HEK293T (cell line): ENCODE data around the gene FAIM.

Experiments used
- CTCF ChIA-PET: fragments of 350-600 bp; formaldehyde crosslinking; extraction: SDS; loops from one replicate; lab custom pipeline; 2021; ENCODE audit warnings: antibody characterized with exemption, inconsistent platforms; lab: Yijun Ruan, JAX
- POLR2A ChIA-PET: fragments of 350-600 bp; formaldehyde crosslinking; extraction: SDS; loops from one replicate; lab custom pipeline; 2020; ENCODE audit warnings: antibody characterized with exemption, inconsistent platforms; lab: Yijun Ruan, JAX
- DNase-seq: peaks from one replicate; pipeline ENCODE4 v3.0.0; 2012; ENCODE audit warnings: mixed read lengths; ENCODE audit errors: extremely low spot score
- ARNT ChIP-seq: fragments of 450-650 bp; IDR thresholded peaks from 2 replicates; pipeline ENCODE4 v1.6.1; 2017; ENCODE audit warnings: mild to moderate bottlenecking
- BHLHE40 ChIP-seq: fragments of 450-650 bp; IDR thresholded peaks from 2 replicates; pipeline ENCODE4 v1.6.1; 2016; ENCODE audit warnings: mild to moderate bottlenecking, moderate library complexity, borderline replicate concordance
- CTBP1 ChIP-seq: fragments of 450-650 bp; IDR thresholded peaks from 2 replicates; pipeline ENCODE4 v1.6.1; 2016; ENCODE audit warnings: borderline replicate concordance
- ELF4 ChIP-seq: fragments of 450-650 bp; IDR thresholded peaks from 2 replicates; pipeline ENCODE4 v1.6.1; 2017; ENCODE audit warnings: antibody characterized with exemption
- FOXA1 ChIP-seq: fragments of 450-650 bp; IDR thresholded peaks from 2 replicates; pipeline ENCODE4 v1.6.1; 2016; ENCODE audit warnings: mild to moderate bottlenecking
- FOXK2 ChIP-seq: fragments of 450-650 bp; IDR thresholded peaks from 2 replicates; pipeline ENCODE4 v1.6.1; 2016; ENCODE audit warnings: mild to moderate bottlenecking
- FOXM1 ChIP-seq: fragments of 450-650 bp; IDR thresholded peaks from 2 replicates; pipeline ENCODE4 v1.6.1; 2017; ENCODE audit warnings: mild to moderate bottlenecking, borderline replicate concordance
- HDGF ChIP-seq: fragments of 450-650 bp; IDR thresholded peaks from 2 replicates; pipeline ENCODE4 v1.6.1; 2017; ENCODE audit warnings: antibody characterized with exemption, borderline replicate concordance
- L3MBTL2 ChIP-seq: fragments of 450-650 bp; conservative IDR thresholded peaks from 2 replicates; pipeline ENCODE4 v1.6.1; 2016; ENCODE audit warnings: mild to moderate bottlenecking
- LEF1 ChIP-seq: fragments of 450-650 bp; IDR thresholded peaks from 2 replicates; pipeline ENCODE4 v1.6.1; 2017; ENCODE audit warnings: mild to moderate bottlenecking, borderline replicate concordance
- NFRKB ChIP-seq: fragments of 450-650 bp; IDR thresholded peaks from 2 replicates; pipeline ENCODE4 v1.6.1; 2016; ENCODE audit warnings: mild to moderate bottlenecking, moderate library complexity
- SP1 ChIP-seq: fragments of 450-650 bp; IDR thresholded peaks from 2 replicates; pipeline ENCODE4 v1.6.1; 2017
- SUZ12 ChIP-seq: fragments of 450-650 bp; IDR thresholded peaks from 2 replicates; pipeline ENCODE4 v1.6.1; 2016; ENCODE audit warnings: mild to moderate bottlenecking
- TARDBP ChIP-seq: fragments of 450-650 bp; IDR thresholded peaks from 2 replicates; pipeline ENCODE4 v1.6.1; 2016
- ZNF384 ChIP-seq: fragments of 450-650 bp; IDR thresholded peaks from 2 replicates; pipeline ENCODE4 v1.6.1; 2016
- TF ChIP-seq, protein P1 (sequence below): fragments of 450-650 bp; IDR thresholded peaks from 2 replicates; pipeline ENCODE4 v1.6.1; 2016

Gene FAIM

DNA sequence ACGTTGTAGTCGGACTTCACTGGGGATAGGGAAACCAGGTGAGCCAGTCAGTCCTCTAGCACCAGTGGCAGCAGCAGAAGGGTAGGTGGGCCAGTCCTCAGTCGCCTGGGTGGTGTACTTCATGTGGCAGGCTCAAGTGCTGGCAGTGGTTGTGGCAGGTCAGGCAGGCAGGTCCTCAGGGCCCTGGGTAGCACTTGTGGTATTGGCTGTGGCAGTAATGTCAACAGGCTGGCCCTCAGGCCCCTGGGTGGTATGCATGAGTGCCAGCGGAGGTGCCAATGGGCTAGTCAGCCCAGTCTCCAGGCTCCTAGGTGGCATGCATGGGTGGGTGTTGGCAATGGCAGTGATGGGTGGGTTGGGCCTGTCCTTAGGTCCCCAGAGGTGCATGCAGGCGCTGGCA, 40.6 kb downstream of the FAIM start:
- POLR2A ChIA-PET, result no interaction called here
- TF ChIP-seq SP1 (no peak), ZNF384 (no peak), FOXA1 (no peak), BHLHE40 (no peak)
- TF ChIP-seq, protein P1, sequence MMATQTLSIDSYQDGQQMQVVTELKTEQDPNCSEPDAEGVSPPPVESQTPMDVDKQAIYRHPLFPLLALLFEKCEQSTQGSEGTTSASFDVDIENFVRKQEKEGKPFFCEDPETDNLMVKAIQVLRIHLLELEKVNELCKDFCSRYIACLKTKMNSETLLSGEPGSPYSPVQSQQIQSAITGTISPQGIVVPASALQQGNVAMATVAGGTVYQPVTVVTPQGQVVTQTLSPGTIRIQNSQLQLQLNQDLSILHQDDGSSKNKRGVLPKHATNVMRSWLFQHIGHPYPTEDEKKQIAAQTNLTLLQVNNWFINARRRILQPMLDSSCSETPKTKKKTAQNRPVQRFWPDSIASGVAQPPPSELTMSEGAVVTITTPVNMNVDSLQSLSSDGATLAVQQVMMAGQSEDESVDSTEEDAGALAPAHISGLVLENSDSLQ, result no peak

GRCh38 chr3:138653567-138653966, 45.0 kb downstream of the FAIM start:
- ChIA-PET CTCF (no interaction called here), POLR2A (no interaction called here)
- TF ChIP-seq ELF4 (no peak), FOXM1 (no peak), CTBP1 (no peak), NFRKB (no peak), BHLHE40 (no peak), TARDBP (no peak), HDGF (no peak), ARNT (no peak), SP1 (no peak), L3MBTL2 (no peak), FOXK2 (no peak), SUZ12 (no peak), ZNF384 (no peak), FOXA1 (no peak), LEF1 (no peak)
- TF ChIP-seq, protein P1, result no peak
- no peak for DNase-seq

More for the DNA sequence above, 40.6 kb downstream of the FAIM start:
- no peak for DNase-seq
- CTCF ChIA-PET, result no interaction called here

GRCh38 chr3:138657508-138657907, 48.9 kb downstream of the FAIM start:
- POLR2A ChIA-PET, result no interaction called here
- DNase-seq, result no peak
- CTCF ChIA-PET, result no interaction called here

DNA sequence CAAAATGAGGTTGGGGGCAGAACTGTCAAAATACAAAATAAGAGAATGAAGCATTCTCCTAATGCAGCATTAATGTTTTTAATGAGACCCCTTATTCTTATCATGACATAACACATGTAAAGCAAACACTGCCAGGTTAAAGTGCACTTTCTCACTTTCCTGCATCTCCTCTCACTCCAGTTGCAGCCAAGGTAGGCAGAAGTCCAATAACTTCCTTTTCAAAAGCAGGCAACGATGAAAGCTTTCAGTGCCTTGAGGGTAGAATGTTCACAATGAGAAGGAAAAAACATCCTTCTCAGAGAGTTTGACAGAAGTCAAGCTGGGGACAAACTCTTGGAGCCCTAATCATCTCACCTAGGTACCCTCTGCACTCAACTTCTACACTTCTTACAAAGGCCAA, 59.5 kb downstream of the FAIM start:
- TF ChIP-seq FOXK2, result no peak
- TF ChIP-seq FOXM1, result no peak
- no peak for TF ChIP-seq TARDBP
- no peak for TF ChIP-seq HDGF
- TF ChIP-seq SUZ12, result no peak
- TF ChIP-seq ELF4, result no peak
- TF ChIP-seq CTBP1, result no peak
- no peak for TF ChIP-seq ARNT
- no peak for TF ChIP-seq LEF1
- no peak for TF ChIP-seq FOXA1
- no peak for TF ChIP-seq L3MBTL2
- no peak for TF ChIP-seq BHLHE40
- TF ChIP-seq, protein P1, result no peak
- no peak for TF ChIP-seq ZNF384
- no peak for TF ChIP-seq NFRKB
- TF ChIP-seq SP1, result no peak
- no peak for DNase-seq
- POLR2A ChIA-PET, result no interaction called here
- CTCF ChIA-PET, result interaction anchor here (0.6 kb wide), 1 partner anchor 251 kb away, joined by 5 read pairs; no protein-coding TSS in a partner anchor

More at GRCh38 chr3:138657508-138657907, 48.9 kb downstream of the FAIM start:
- TF ChIP-seq TARDBP (no peak), ELF4 (no peak), CTBP1 (no peak), SP1 (no peak), HDGF (no peak), SUZ12 (no peak), FOXM1 (no peak), ZNF384 (no peak), FOXA1 (no peak), BHLHE40 (no peak), FOXK2 (no peak), L3MBTL2 (no peak), LEF1 (no peak)
- TF ChIP-seq, protein P1, result no peak

- TF ChIP-seq LEF1, result no peak
- TF ChIP-seq, protein P1, result no peak
- no peak for TF ChIP-seq NFRKB
- ChIA-PET POLR2A (no interaction called here), CTCF (no interaction called here)
- no peak for DNase-seq
Measured at GRCh38 chr3:138670407-138670806, 61.8 kb downstream of the FAIM start.
